Chondrocyte (in vitro differentiated cells): Measurements from ENCODE around the gene ATP6V0A4. TPM values are rescaled to one million over a fixed set of nuclear protein-coding genes. Genes with fewer than 3 reads are reported as not detected.

ENCODE experiments used
- DNase-seq: peaks from one replicate; pipeline ENCODE4 v3.0.0; 2021; ENCODE audit warnings: mixed read lengths, low spot score
- H3K27ac Mint-ChIP-seq: one replicate; pipeline ENCODE4 v1.8.0; 2021; ENCODE audit warnings: mild to moderate bottlenecking, moderate library complexity, mixed read lengths; ENCODE audit not compliant: unreplicated experiment
- H3K27me3 Mint-ChIP-seq: 2 replicates; pipeline ENCODE4 v1.8.0; 2021; ENCODE audit warnings: low read depth, mixed read lengths
- H3K36me3 Mint-ChIP-seq: 2 replicates; pipeline ENCODE4 v1.8.0; 2021; ENCODE audit warnings: low read depth, mixed read lengths
- H3K4me1 Mint-ChIP-seq: 2 replicates; pipeline ENCODE4 v1.8.0; 2021; ENCODE audit warnings: low read depth, mild to moderate bottlenecking, mixed read lengths
- H3K4me3 Mint-ChIP-seq: one replicate; pipeline ENCODE4 v1.8.0; 2021; ENCODE audit warnings: mild to moderate bottlenecking, moderate library complexity, mixed read lengths; ENCODE audit not compliant: unreplicated experiment
- H3K9me3 Mint-ChIP-seq: 2 replicates; pipeline ENCODE4 v1.8.0; 2021; ENCODE audit warnings: low read depth, mixed read lengths
- total RNA-seq: library from RNA; stranded (reverse); gene quantifications from 3 replicates; pipeline ENCODE4 v1.2.1, GENCODE V29; 2021
- TF ChIP-seq, protein P1 (sequence below): fragments of 200-600 bp; sonication (generic); IDR thresholded peaks from 2 replicates; pipeline ENCODE4 v1.5.0; 2021; ENCODE audit warnings: antibody characterized with exemption, mild to moderate bottlenecking, moderate library complexity

ATP6V0A4 gene
- total RNA-seq, 1 donor from 2014 or later: 0.35 TPM

DNA sequence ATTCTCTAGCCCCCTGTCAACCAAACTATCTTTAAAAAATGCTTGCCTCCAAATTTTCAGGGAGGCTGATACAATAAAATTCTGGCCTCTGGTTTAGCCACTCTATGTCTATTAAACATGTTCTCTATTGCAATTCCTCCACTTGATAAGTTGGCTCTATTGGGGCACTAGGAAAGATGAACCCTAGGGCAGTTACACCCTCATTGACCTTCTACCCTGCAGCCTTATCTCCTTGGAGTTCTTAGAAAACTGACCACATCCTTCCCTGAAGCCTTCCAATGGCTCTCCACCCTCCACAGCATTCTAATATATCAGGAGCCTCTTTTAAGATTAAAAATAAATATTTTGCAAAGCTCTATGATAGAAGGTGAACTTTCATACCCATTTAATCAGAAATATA is 127.4 kb downstream of the ATP6V0A4 start:
- peaks cover 10% of the 10 kb centered on the region for H3K4me1 Mint-ChIP-seq
- peaks cover 3% of the 10 kb centered on the region for H3K36me3 Mint-ChIP-seq
- no peak overlapping the region for H3K4me3 Mint-ChIP-seq
- DNase-seq: no peak
- TF ChIP-seq, protein P1, sequence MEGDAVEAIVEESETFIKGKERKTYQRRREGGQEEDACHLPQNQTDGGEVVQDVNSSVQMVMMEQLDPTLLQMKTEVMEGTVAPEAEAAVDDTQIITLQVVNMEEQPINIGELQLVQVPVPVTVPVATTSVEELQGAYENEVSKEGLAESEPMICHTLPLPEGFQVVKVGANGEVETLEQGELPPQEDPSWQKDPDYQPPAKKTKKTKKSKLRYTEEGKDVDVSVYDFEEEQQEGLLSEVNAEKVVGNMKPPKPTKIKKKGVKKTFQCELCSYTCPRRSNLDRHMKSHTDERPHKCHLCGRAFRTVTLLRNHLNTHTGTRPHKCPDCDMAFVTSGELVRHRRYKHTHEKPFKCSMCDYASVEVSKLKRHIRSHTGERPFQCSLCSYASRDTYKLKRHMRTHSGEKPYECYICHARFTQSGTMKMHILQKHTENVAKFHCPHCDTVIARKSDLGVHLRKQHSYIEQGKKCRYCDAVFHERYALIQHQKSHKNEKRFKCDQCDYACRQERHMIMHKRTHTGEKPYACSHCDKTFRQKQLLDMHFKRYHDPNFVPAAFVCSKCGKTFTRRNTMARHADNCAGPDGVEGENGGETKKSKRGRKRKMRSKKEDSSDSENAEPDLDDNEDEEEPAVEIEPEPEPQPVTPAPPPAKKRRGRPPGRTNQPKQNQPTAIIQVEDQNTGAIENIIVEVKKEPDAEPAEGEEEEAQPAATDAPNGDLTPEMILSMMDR: no peak
- H3K9me3 Mint-ChIP-seq: no peaks in the 10 kb centered on the region
- H3K27ac Mint-ChIP-seq: no peak overlapping the region
- H3K27me3 Mint-ChIP-seq: peaks cover 5% of the 10 kb centered on the region

DNA sequence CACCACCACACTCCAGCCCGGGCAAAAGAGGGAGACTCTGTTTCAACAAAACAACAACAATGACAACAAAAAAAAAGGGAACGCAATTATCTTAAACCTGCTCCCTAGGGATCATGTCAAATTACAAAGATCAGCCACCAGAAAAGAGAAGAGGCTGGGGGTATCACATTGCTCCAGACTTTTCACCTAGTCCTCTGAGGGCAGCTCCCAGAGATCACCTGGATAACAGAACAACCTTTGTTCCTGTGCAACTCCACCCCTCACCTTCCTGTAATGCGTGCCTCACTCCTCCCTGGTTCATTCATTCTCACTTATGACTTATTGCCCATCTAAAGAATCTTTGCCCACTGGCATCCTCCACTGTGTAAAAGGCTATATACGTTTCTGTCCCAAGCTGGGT is 128.6 kb downstream of the ATP6V0A4 start:
- TF ChIP-seq, protein P1: no peak

DNA sequence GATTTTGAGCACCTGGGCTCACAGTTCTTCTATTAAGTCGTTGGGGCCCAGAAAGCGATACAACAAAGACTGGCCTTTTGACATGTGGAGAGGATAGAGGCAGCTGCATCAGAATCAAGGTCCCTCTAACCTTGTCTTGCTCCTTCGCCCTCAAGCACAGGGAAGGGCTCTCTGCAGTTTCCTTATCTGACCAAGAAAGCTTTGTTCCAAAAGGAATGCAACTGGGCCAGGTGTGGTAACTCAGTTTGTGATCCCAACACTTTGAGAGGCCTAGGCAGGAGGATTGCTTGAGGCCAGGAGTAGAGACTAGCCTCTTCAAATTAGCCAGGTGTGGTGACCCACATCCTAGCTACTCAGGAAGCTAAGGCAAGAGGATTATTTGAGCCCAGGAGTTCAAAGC is 129.1 kb downstream of the ATP6V0A4 start:
- Mint-ChIP-seq H3K27me3 (peaks cover 5% of the 10 kb centered on the region), H3K9me3 (no peaks in the 10 kb centered on the region), H3K4me3 (no peak overlapping the region), H3K36me3 (peaks cover 2% of the 10 kb centered on the region), H3K4me1 (peaks cover 20% of the 10 kb centered on the region), H3K27ac (no peak overlapping the region)
- TF ChIP-seq, protein P1: no peak
- no peak for DNase-seq

More for the DNA sequence above, 128.6 kb downstream of the ATP6V0A4 start:
- DNase-seq: no peak
- peaks cover 15% of the 10 kb centered on the region for H3K4me1 Mint-ChIP-seq
- H3K36me3 Mint-ChIP-seq: peaks cover 3% of the 10 kb centered on the region
- peaks cover 5% of the 10 kb centered on the region for H3K27me3 Mint-ChIP-seq
- H3K4me3 Mint-ChIP-seq: no peak overlapping the region
- H3K27ac Mint-ChIP-seq: no peak overlapping the region
- no peaks in the 10 kb centered on the region for H3K9me3 Mint-ChIP-seq

GRCh38 chr7:138668229-138668596 is 129.8 kb downstream of the ATP6V0A4 start:
- peaks cover 2% of the 10 kb centered on the region for H3K36me3 Mint-ChIP-seq
- no peak for DNase-seq
- peaks cover 5% of the 10 kb centered on the region for H3K27me3 Mint-ChIP-seq
- TF ChIP-seq, protein P1: no peak
- peaks cover 27% of the 10 kb centered on the region for H3K4me1 Mint-ChIP-seq
- H3K9me3 Mint-ChIP-seq: no peaks in the 10 kb centered on the region
- no peak overlapping the region for H3K27ac Mint-ChIP-seq
- H3K4me3 Mint-ChIP-seq: no peak overlapping the region

- Mint-ChIP-seq H3K4me3 (no peak overlapping the region), H3K36me3 (peaks cover 2% of the 10 kb centered on the region), H3K9me3 (no peaks in the 10 kb centered on the region), H3K4me1 (peaks cover 31% of the 10 kb centered on the region), H3K27me3 (peaks cover 5% of the 10 kb centered on the region), H3K27ac (no peak overlapping the region)
- no peak for DNase-seq
- TF ChIP-seq, protein P1: no peak
Observed at GRCh38 chr7:138667535-138668228, 130.3 kb downstream of the ATP6V0A4 start.
